SK-N-SH treated with all-trans-retinoic acid at 6 μM for 48 hours (cell line): Measurements from ENCODE around the gene TAS2R1.

ENCODE experiments used
- ISL1 ChIP-seq: fragments of 250-450 bp; sonication (Bioruptor Pico); IDR thresholded peaks from 2 replicates; pipeline ENCODE4 v2.1.2; 2022; ENCODE audit warnings: mild to moderate bottlenecking, moderate library complexity
- PATZ1 ChIP-seq: fragments of 250-450 bp; sonication (Bioruptor Pico); IDR thresholded peaks from 2 replicates; pipeline ENCODE4 v1.8.0; 2020; ENCODE audit warnings: mild to moderate bottlenecking, moderate library complexity, borderline replicate concordance

- TF ChIP-seq PATZ1 (CRISPR knock-in tag) (no peak), ISL1 (CRISPR knock-in tag) (no peak)
These were observed 2.6 kb downstream of the TAS2R1 start for GRCh38 chr5:9627541-9627940.
